ENCODE data around the gene RNU2-1.
"Not testable (repeated sequence)": the region's sequence is repeated elsewhere in the genome, so short reads cannot be mapped to it uniquely, and the experiment has no call there.

DNA sequence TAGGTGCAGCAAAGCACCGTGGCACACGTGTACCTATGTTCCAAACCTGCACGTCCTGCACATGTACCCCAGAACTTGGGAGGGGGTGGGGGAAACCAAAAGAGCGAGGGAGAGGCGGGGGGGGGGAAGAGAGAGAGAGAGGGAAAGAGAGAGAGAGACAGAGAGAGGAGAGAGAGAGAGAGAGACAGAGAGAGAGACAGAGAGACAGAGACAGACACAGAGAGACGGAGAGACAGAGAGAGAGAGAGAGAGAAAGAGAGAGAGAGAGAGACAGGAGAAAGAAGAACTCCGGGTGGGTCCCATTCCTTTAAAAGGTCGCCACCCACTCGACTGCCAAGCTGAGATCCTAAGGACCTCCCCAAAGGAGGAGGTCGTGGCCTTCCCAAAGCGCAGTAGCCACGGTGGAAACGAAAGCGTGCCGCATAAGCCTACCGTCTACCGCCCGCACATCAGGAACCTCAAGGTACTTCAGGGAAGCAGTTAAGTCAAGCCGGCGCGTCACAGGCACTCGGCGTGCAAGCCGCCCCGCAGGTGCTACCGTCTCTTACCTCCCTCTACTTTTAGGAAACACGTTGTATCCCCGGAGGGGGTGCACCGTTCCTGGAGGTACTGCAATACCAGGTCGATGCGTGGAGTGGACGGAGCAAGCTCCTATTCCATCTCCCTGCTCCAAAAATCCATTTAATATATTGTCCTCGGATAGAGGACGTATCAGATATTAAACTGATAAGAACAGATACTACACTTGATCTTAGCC lies 7.0 kb upstream of the RNU2-1 start:
- TF ChIP-seq, protein P1, sequence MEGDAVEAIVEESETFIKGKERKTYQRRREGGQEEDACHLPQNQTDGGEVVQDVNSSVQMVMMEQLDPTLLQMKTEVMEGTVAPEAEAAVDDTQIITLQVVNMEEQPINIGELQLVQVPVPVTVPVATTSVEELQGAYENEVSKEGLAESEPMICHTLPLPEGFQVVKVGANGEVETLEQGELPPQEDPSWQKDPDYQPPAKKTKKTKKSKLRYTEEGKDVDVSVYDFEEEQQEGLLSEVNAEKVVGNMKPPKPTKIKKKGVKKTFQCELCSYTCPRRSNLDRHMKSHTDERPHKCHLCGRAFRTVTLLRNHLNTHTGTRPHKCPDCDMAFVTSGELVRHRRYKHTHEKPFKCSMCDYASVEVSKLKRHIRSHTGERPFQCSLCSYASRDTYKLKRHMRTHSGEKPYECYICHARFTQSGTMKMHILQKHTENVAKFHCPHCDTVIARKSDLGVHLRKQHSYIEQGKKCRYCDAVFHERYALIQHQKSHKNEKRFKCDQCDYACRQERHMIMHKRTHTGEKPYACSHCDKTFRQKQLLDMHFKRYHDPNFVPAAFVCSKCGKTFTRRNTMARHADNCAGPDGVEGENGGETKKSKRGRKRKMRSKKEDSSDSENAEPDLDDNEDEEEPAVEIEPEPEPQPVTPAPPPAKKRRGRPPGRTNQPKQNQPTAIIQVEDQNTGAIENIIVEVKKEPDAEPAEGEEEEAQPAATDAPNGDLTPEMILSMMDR (IDR thresholded peaks at IDR 0.05; ENCODE audit: poor library complexity) = not testable (repeated sequence)
- TF ChIP-seq EZH2phosphoT487 (IDR thresholded peaks at IDR 0.05; ENCODE audit: low read depth, severe bottlenecking, unreplicated experiment) = not testable (repeated sequence)

All from hepatocyte (in vitro differentiated cells).